ENCODE results near the gene C21orf91. TPM values are rescaled to one million over a fixed set of nuclear protein-coding genes. Genes with fewer than 3 reads are reported as not detected.
A peak's percentile ranks its signal among the peaks of the same experiment; 100 is the strongest.

C21orf91 gene
- polyA plus RNA-seq, 6 donors from 2014 or later: 18.5 to 35.2 (median 32.9) TPM

DNA sequence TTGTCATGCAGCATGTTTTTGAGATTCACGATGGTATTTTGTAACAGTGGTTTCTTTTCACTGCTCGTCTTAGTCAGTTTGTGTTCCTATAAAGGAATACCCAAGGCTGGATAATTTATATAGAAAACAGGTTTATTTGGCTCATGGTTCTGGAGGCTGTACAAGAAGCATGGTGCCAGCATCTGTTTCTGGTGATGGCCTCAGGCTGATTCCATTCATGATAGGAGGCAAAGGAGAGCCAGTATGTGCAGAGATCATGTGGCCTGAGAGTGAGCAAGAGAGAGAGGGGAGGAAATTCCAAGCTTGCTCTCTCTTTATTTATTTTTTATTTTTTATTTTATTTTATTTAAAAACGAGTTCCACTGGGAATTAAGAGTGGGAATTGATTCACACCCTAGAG, 2.0 kb upstream of the C21orf91 start:
- ATAC-seq (ENCODE audit: low read depth in 2 of 2) (no peak), DNase-seq (no peak)
- H3K27ac Mint-ChIP-seq: peak overlapping the region in 1 of 6 donors; percentile 57
- H3K36me3 Mint-ChIP-seq: no peaks in the 10 kb centered on the region
- no peaks in the 10 kb centered on the region for H3K27me3 Mint-ChIP-seq
- peaks cover 16 to 24% (median 21%) of the 10 kb centered on the region in 3 donors for H3K4me1 Mint-ChIP-seq
- H3K4me3 Mint-ChIP-seq: peak overlapping the region in 3 of 8 donors; percentile 58 to 92 (median 89)
- peaks cover 0 to 3% (median 0%) of the 10 kb centered on the region in 7 donors for H3K9me3 Mint-ChIP-seq

DNA sequence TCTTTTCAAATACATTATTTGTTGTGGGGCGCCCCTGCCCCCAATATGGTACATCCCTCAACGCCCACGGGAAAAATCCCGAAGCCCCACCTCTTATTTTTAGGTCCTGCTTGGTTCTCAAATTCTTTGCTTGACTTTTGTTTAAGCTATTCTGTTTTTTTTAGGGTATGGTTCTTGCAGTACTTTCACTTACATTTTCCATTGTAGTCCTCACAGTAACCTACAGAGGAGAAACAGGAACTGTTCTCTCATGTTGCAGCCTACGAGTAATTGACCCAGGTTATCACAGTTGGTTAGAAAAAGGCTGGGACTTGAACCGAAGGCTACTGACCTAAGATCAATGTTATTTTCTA, 697 bp upstream of the C21orf91 start:
- no peaks in the 10 kb centered on the region for H3K9me3 Mint-ChIP-seq
- no peaks in the 10 kb centered on the region for H3K27me3 Mint-ChIP-seq
- ATAC-seq (ENCODE audit: low read depth in 2 of 2) (peak; percentile 68 to 73), DNase-seq (no peak)
- peaks cover 0 to 4% of the 10 kb centered on the region in 2 donors for H3K36me3 Mint-ChIP-seq
- H3K4me1 Mint-ChIP-seq: peaks cover 16 to 30% (median 21%) of the 10 kb centered on the region in 3 donors
- H3K27ac Mint-ChIP-seq: peak overlapping the region; percentile 98 to 99 (median 98)
- H3K4me3 Mint-ChIP-seq: peak overlapping the region; percentile 88 to 99 (median 94)

DNA sequence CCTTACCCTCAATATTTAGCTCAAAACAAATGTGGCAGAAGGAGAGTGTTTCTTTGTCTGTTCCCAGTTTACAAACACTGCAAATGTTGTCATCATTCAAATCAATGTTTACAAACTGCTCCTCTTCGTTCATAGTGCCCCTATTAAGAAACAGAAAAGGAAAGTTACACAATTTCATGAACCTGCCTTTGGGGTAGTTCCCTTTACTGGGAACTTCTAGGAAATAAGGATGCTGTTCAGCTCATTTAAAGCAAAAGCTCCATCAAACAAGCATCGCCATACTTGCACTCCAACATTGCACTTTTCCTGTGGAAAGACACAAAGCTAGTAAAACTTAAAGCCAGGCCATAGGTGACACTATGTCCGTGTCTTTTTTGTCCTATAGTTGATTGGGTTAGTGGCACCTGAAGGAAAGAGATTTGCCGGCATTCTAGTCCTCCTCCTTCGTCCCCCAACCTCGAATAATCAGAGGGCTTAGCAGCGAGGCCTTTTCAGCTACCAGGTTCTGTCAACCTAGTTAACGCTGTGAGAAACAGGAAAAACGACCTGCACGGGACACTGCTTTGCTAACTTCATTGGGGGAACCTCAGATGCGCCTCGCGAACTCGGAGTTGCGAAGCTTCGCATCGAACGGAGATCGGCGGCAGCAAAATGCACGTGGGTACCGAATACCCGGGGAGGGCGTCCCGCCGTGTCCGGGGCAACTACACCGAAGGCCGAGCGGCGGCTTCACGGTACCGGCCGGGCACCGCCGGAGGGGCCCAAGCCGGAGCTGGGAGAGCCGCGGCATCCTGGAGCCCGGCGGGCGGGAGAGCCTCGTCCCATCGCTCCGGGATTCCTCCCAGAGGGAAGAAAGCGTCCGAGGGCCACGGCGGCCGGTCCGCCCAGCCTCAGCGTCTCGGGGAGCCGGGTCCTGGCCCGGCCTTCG, 706 bp downstream of the C21orf91 start:
- Mint-ChIP-seq H3K36me3 (peaks cover 7 to 12% of the 10 kb centered on the region in 2 donors), H3K9me3 (no peaks in the 10 kb centered on the region), H3K27ac (peak overlapping the region; percentile 93 to 98 (median 95)), H3K4me1 (peaks cover 26 to 38% (median 27%) of the 10 kb centered on the region in 3 donors), H3K4me3 (peak overlapping the region; percentile 89 to 98 (median 95)), H3K27me3 (no peaks in the 10 kb centered on the region)
- peak; percentile 57 for DNase-seq
- peak; percentile 27 to 29 for ATAC-seq (ENCODE audit: low read depth in 2 of 2)

DNA sequence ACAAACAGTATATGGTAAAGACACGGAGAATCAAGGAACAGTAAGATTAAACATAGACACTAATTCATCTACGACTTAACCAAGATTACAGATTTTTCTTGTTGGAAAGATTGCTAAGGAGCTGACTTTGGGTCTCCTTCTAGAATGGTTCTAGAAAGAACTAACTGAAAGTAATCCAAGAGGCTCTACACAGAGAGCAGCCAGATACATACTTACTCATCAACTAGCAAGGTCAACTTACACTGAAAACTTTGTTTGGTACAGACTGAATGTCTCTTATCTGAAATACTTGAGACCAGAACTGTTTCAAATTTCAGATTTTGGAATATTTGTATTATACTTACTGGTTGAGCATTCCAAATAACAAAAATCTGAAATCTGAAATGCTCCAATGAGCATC, 5.8 kb downstream of the C21orf91 start:
- H3K36me3 Mint-ChIP-seq: peaks cover 38 to 46% of the 10 kb centered on the region in 2 donors
- H3K9me3 Mint-ChIP-seq: peaks cover 0 to 16% (median 10%) of the 10 kb centered on the region in 7 donors
- peaks cover 16 to 30% (median 21%) of the 10 kb centered on the region in 3 donors for H3K4me1 Mint-ChIP-seq
- no peaks in the 10 kb centered on the region for H3K27me3 Mint-ChIP-seq
- DNase-seq (no peak), ATAC-seq (ENCODE audit: low read depth in 2 of 2) (no peak)
- no peak overlapping the region for H3K27ac Mint-ChIP-seq
- peak overlapping the region in 1 of 8 donors; percentile 9 for H3K4me3 Mint-ChIP-seq

DNA sequence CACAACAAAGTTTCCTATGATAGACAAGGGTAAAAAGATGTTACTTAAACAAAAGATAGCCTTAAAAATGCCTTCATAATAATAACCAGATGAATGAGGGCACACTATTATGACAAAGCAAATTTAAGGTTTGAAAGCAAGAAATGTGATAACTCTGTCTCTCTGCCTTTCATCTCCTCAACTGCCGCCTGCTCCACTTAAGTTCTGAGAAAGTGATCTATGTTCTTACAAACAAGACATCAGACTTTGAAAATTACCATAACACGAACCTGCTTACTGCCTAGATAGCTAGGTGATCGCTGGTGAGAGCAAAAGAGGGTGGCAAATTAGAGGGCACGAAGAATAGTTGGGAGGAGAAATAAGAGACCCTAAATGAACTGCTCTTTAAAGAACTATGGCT, 13.2 kb downstream of the C21orf91 start:
- ATAC-seq (ENCODE audit: low read depth in 2 of 2): no peak
- H3K27ac Mint-ChIP-seq: no peak overlapping the region

DNA sequence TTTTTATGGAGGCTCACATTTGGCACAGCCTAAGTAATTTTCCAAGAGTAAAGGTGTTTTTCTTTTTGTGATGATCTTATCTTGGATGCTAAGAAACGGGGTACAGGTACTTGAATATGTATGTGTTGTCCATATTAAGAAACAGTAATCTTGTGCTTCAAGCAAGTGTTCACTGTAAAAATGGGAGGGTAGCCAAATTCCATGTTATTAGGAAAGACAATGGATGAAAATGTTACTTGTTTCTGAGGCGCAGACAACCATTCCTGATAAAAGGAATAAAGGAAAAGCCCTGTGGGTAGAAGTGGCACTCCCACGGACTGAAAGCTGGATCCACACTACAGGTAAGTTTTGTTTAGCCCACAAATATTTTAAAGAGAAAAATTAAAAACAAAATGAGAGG, 15.6 kb downstream of the C21orf91 start:
- DNase-seq (no peak), ATAC-seq (ENCODE audit: low read depth in 2 of 2) (no peak)
- no peak overlapping the region for H3K4me3 Mint-ChIP-seq
- peaks cover 6 to 18% (median 15%) of the 10 kb centered on the region in 7 donors for H3K9me3 Mint-ChIP-seq
- H3K4me1 Mint-ChIP-seq: peaks cover 19 to 41% (median 27%) of the 10 kb centered on the region in 3 donors
- H3K36me3 Mint-ChIP-seq: peaks cover 31 to 40% of the 10 kb centered on the region in 2 donors
- H3K27ac Mint-ChIP-seq: no peak overlapping the region
- H3K27me3 Mint-ChIP-seq: no peaks in the 10 kb centered on the region

More for the DNA sequence above, 13.2 kb downstream of the C21orf91 start:
- H3K36me3 Mint-ChIP-seq: peaks cover 51 to 58% of the 10 kb centered on the region in 2 donors
- DNase-seq: no peak
- peaks cover 14 to 34% (median 21%) of the 10 kb centered on the region in 3 donors for H3K4me1 Mint-ChIP-seq
- no peaks in the 10 kb centered on the region for H3K27me3 Mint-ChIP-seq
- H3K4me3 Mint-ChIP-seq: no peak overlapping the region
- H3K9me3 Mint-ChIP-seq: peaks cover 6 to 32% (median 25%) of the 10 kb centered on the region in 7 donors

DNA sequence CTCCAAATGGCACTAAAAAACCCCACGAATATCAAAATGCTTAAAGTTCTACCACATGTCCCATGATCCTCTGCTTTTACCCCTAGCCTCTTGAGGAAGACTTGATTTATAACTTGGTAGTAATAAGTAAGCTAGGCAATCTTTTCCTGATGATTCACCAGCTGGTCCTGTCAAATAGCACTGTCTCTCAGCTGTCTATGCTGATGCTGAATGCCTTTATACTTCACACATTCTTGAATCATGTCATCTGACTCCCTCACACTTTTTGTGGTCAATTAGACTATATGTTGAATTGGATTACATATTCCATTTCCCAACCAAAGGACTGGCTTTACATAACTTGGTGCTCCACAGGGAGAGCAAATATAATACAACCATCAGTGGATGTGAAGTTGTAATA, 16.6 kb downstream of the C21orf91 start:
- Mint-ChIP-seq H3K4me1 (peaks cover 19 to 41% (median 27%) of the 10 kb centered on the region in 3 donors), H3K4me3 (no peak overlapping the region), H3K27me3 (no peaks in the 10 kb centered on the region), H3K27ac (peak overlapping the region in 3 of 6 donors; percentile 3 to 33 (median 10)), H3K9me3 (peaks cover 5 to 10% (median 6%) of the 10 kb centered on the region in 7 donors), H3K36me3 (peaks cover 25 to 30% of the 10 kb centered on the region in 2 donors)
- no peak for DNase-seq
- no peak for ATAC-seq (ENCODE audit: low read depth in 2 of 2)

DNA sequence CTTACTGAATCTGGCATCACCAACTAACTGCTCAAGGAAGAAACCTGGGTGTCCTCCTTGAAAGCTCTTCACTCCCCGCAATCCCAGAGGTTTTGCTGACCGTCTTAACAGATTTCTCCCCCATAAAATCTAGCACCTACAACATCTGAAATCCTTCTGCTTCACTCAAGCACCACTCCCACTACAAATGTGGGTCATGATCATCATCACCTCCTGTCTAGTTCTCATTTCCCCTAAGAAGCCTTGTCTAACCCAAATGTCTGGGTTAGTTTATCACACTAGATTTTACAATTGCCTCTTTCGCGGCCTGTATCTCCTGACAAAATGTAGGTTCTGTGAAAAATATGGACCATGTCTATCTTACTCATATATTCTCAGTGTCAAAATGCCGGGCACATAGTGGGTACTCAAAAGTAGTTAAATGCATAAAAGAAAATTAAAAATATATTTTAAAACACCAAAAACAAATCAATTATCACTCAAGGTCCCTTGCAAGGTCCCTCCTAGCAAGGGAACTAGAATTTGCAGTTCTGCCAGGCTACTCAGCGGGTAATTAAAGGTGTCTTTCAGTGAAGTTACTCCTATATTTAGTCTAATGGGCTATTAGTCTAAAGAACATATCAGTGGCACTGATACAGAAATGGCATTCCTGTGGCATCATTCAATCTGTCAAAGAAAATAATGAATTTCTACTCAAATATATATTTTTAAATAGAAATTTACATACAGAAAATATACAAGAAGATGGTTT, 19.6 kb downstream of the C21orf91 start:
- Mint-ChIP-seq H3K4me1 (peaks cover 19 to 37% (median 31%) of the 10 kb centered on the region in 3 donors), H3K4me3 (peak overlapping the region in 1 of 8 donors; percentile 1), H3K27me3 (no peaks in the 10 kb centered on the region), H3K27ac (peak overlapping the region in 3 of 6 donors; percentile 0 to 16 (median 0)), H3K36me3 (peaks cover 11 to 19% of the 10 kb centered on the region in 2 donors), H3K9me3 (peaks cover 0 to 2% (median 0%) of the 10 kb centered on the region in 7 donors)
- DNase-seq (no peak), ATAC-seq (ENCODE audit: low read depth in 2 of 2) (peak in 1 of 2 donors; percentile 20)

DNA sequence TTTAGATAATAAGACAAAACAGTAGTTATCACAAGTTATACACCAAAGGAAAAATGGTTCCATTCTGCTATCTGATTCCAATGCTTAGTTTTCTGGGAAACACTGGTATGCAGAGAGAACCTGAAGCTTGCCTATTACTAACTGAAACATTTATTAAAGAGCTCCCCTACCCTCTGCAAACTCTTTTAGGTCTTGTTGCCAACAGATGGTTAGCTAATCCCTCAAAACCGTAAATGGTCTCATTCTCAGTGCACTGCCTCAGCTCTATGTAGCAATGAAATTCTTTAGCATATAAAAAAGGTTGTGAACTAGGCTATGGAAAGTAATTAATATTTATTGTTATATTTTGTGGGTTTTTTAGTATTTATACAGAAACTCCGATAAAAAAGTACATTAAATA, 20.4 kb downstream of the C21orf91 start:
- DNase-seq (no peak), ATAC-seq (ENCODE audit: low read depth in 2 of 2) (no peak)
- Mint-ChIP-seq H3K4me3 (no peak overlapping the region), H3K36me3 (peaks cover 7 to 19% of the 10 kb centered on the region in 2 donors), H3K4me1 (peaks cover 19 to 32% (median 31%) of the 10 kb centered on the region in 3 donors), H3K27me3 (no peaks in the 10 kb centered on the region), H3K27ac (peak overlapping the region in 1 of 6 donors; percentile 58), H3K9me3 (peaks cover 0 to 2% (median 0%) of the 10 kb centered on the region in 7 donors)

DNA sequence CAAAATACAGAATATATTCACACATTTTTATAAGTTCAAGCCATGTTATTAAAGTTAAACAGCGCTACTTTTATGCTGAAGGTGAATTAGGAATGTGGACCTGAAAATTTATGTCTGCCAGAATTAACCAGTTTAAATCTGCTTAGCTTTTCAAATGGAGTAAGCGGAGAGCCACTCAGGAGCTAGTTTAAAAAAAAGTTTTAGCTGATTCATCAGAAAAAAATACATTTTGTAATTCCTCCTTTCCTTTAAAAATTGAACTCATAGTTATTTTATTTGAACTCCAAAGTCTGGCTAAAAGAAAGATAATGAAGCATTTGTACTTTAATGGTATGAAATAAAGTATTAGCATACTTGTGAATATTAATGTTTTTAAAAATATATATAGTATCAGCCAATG, 21.2 kb downstream of the C21orf91 start:
- ATAC-seq (ENCODE audit: low read depth in 2 of 2) (no peak), DNase-seq (no peak)
- H3K9me3 Mint-ChIP-seq: peaks cover 0 to 2% (median 0%) of the 10 kb centered on the region in 7 donors
- H3K27ac Mint-ChIP-seq: no peak overlapping the region
- no peak overlapping the region for H3K4me3 Mint-ChIP-seq
- H3K36me3 Mint-ChIP-seq: peaks cover 0 to 19% of the 10 kb centered on the region in 2 donors
- H3K27me3 Mint-ChIP-seq: no peaks in the 10 kb centered on the region
- peaks cover 15 to 30% (median 26%) of the 10 kb centered on the region in 3 donors for H3K4me1 Mint-ChIP-seq

DNA sequence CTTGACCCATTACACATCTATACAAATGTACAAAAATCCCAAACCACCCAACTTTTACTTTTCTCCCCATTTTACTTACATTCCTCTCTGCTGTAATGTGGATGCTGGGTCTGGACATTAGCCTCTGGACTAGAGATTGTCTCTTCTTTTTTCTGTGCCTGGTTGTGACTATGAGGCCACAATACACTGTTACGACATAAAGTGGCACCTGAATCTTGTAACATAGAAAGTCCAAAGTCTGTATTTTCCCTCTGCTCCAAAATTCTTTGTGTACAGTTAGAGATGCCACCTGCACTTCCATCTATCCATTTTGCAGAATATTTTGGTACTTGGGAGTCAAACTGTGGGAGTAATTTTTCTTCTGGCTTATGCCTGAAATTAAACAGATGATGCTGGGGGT, 22.7 kb downstream of the C21orf91 start:
- Mint-ChIP-seq H3K4me1 (peaks cover 10 to 30% (median 19%) of the 10 kb centered on the region in 3 donors), H3K27me3 (no peaks in the 10 kb centered on the region), H3K4me3 (no peak overlapping the region), H3K27ac (peak overlapping the region in 5 of 6 donors; percentile 1 to 76 (median 5)), H3K36me3 (peaks cover 0 to 14% of the 10 kb centered on the region in 2 donors), H3K9me3 (peaks cover 0 to 2% (median 0%) of the 10 kb centered on the region in 7 donors)
- DNase-seq (no peak), ATAC-seq (ENCODE audit: low read depth in 2 of 2) (no peak)

DNA sequence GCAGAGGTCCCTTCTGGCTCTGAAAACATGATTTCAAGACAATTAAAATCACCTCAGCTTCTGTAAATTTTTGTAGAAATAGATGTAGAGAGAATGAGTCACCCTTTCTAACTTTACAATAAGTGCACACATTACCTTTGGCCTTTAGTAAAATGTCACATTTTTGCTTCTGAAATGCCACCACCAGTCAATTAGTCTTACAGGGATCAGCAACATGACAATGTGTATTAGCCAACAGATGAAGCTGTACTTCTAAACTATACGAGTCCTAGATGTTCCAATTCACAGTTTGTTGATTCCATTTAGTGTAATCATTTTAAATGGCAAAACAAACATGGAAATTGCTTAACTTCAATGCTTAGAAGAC, 23.1 kb downstream of the C21orf91 start:
- Mint-ChIP-seq H3K27me3 (no peaks in the 10 kb centered on the region), H3K27ac (peak overlapping the region in 5 of 6 donors; percentile 2 to 61 (median 47)), H3K9me3 (no peaks in the 10 kb centered on the region), H3K4me1 (peaks cover 10 to 30% (median 19%) of the 10 kb centered on the region in 3 donors), H3K36me3 (peaks cover 0 to 17% of the 10 kb centered on the region in 2 donors), H3K4me3 (no peak overlapping the region)
- no peak for ATAC-seq (ENCODE audit: low read depth in 2 of 2)
- no peak for DNase-seq
